Limb (tissue), 2 donors: ENCODE results near the gene ATP13A1.
"Not testable (repeated sequence)": the region's sequence is repeated elsewhere in the genome, so short reads cannot be mapped to it uniquely, and the experiment has no call there.

Source experiments
- DNase-seq, 2 donors: peaks; one replicate each; pipeline ENCODE4 v3.0.0-alpha.2; 2016; ENCODE audit errors: extremely low spot score in 2 of 2

The ATP13A1 gene

DNA sequence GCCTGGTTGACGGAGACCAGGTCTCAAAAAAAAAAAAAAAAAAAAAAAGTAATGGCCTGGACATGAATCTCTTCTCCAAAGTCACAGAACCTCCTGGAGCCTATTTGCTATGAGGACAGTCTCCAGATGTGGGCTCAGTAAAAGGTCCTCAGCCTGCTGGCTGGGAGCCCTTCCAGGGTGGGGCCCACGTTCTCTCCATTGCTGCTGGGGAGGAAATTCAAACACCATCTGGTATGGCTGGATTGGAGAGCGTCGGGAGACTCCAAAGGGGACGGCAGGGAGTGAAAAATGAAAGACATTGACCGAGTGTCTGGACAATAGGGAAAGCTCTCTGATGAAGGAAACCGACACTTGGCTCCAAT is 43.6 kb downstream of the ATP13A1 start:
- no peak for DNase-seq

DNA sequence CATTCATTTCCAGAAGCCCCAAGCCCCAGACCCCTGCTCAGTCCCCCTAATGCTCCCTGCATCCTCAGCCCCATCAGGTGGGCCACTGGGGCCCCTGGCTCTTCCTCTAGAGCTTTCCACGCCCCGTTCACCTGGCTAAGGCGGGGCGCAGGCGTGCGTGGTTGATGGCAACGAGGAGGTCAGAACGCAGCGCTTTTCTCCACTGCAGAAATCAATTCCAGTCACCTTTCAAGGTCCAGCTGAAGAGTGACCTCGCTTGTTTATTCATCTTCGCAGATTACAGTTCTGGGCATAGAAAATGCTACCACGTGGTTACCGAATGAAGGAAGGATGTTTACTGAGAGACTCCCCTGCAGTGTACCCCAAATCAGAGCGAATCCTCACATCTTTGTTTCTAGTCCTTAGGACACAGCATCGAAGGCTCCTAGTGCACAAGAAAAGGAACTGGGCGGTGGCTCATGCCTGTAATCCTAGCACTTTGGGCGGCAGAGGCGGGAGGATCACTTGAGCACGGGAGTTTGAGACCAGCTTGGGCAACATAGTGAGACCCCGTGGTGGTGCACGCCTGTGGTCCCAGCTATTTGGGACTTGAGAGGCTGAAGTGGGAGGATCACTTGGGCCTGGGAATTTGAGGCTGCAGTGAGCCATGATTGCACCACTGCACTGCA is 44.2 kb downstream of the ATP13A1 start:
- DNase-seq: no peak

DNA sequence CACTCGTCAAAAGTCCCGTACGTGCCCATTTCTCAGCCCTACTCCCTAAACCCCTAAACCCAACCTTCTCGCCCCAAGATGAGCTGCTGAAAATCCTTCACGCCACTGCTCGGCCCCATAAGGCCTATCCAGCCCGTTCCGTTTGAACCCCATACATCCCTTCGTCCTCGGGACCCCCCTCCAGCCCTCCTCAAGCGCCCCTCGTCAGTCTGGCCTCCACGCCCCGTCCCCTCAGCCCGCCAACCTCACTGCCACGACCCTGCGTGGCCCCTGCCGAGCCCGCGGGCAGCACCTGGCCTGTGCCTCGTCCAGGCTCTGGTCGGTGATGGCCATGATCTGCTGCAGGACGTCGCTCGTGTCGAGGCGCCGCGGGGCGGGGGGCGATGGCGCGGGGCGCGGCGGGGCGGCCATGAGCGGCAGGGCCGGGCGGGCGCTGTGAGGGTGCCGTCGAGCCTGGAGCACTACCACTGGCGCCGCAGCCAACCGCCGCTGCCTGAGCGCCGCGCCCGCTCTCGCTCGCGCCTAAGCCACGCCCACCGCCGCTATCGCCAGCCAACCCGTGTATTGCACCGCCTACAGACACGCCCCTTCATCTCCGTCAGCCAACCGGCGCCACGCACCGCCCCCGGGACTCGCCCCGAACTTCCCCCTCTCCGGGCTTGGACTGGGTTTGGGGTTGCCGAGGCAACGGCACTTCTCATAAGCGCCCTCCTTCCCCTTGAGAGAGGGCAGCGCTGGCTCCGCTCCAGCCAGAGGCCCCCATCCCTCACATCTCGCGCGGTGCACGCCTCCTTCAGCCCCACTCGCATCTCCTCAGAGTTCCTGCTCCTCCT is 45.0 kb downstream of the ATP13A1 start, which contains the start of gene PBX4:
Gene PBX4, minus strand, starts transcription at position 469 of the 833 bp plus-strand sequence. Its CDS starts 58 bp downstream, at position 411.
- DNase-seq: peak; percentile 97 to 98

DNA sequence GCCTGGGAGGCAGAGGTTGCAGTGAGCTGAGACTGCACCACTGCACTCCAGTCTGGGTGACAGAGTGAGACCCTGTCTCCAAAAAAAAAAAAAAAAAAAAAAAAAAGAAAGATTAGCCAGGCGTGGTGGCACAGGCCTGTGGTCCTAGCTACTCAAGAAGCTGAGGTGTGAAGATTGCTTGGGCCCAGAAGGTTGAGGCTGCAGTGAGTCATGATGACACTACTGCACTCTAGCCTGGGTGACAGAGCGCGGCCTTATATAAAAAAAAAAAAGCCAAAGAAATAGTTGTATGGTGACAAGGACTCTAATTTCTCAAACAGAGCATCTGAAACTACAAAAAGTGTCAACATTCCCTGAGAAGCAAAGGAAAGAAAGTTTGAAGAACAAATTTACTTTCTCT is 48.4 kb downstream of the ATP13A1 start:
- DNase-seq: no peak

DNA sequence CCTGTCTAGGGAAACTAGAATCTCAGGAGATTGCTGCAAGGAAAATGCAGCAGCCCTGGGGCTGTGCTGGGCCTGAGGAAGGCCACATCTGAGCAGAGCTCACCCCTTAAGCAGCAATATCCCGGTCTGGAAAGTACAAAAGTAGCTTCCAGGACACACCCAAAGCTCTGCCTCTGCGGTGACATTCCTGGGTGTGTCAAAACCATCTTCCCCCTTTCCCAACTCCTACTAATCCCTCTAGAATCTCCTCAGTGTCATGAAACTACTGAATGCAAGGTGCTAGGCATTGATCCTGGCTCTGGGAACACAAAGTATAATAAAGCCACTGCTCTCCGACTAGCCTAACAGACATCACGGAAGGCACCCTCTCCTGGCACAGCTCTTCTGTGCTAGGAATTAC is 50.0 kb downstream of the ATP13A1 start:
- DNase-seq: no peak

DNA sequence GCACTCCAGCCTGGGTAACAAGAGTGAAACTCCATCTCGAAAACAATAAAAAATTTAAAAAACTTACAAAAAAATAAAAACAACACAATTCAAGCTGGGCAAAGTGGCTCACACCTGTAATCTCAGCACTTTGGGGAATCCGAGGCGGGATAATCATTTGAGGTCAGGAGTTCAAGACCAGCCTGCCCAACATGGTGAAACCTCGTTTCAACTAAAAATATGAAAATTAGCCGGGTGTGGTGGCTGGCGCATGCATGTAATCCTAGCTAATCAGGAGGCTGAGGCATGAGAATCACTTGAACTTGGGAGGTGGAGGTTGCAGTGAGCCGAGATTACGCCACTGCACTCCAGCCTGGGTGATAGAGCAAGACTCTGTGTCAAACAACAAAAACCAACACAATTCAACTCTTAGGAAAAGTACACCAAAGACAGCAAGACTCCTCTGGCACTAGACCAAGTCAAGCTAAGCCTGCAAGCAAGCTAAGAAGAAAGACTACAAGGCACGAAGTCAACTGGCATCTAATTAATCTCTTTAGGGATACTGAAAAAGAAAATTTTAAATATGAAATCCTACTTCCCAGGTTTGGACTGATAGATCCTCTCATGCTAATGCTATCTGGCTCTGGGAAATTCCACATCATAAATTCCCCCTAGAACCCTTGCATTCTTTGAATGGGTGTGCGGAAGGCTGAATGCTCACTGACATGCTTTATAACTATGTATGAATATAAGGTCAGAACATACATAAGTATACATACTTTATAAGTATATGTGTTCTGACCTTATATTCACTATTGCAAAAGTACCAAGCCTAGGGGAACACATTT is 52.9 kb downstream of the ATP13A1 start:
- DNase-seq: no peak

DNA sequence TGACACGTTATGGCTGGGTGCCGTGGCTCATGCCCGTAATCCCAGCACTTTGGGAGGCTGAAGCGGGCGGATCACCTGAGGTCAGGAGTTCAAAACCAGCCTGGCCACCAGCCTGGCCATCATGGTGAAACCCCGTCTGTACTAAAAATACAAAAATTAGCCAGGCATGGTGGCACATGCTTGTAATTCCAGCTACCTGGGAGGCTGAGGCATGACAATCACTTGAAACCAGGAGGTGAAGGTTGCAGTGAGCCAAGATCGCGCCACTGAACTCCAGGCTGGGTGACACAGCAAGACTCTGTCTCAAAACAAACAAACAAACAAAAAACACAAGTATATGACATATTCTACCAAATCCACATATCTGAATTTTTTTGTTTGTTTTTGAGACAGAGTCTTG is 56.8 kb downstream of the ATP13A1 start:
- DNase-seq: not testable (repeated sequence)

DNA sequence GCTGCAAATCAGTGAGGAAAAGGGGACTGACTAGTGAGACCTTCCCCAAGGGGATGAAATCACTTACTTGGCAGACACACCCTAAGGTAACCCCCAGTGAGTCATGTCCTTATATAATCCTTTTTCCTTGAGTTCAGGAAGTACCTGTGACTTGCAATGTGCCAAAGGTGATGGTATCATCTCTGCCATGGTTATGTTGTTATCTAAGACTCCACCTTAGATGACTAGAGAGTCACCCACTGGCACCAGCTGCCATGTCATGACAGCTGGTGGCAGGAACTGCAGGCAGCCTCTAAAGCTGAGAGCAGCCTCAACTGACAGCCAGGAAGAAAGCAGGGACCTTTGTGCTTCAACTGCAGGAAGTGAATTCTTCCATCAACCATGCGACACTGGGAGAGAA is 57.5 kb downstream of the ATP13A1 start:
- DNase-seq: no peak

DNA sequence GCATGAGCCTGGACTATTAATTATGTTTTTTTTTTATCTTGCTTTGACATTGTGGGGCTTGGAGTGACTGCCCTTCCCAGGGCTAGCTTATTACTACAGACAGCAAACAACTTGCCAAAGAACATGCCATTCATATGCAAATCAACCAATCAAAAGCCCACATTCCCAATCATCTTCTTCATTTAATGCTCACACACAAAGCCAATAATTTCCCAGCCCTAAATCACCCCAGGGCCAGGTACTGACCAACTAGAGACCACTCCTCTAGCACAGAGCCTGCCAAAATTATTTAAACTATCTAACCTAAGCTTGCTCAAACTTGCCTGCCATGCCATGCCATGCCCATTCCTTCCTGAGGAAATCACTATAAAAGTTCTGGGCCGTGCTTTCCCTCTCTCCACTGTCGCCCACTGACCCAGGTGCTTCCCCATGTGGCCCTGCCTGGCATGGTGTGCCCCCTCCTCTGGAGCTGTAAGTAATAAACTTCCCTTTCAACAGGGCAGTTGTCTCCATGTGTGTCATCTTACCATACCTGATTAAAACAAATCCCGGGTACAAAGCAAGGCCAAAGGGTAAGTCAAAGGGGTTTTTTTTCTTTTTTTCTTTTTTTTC is 60.7 kb downstream of the ATP13A1 start:
- DNase-seq: no peak

DNA sequence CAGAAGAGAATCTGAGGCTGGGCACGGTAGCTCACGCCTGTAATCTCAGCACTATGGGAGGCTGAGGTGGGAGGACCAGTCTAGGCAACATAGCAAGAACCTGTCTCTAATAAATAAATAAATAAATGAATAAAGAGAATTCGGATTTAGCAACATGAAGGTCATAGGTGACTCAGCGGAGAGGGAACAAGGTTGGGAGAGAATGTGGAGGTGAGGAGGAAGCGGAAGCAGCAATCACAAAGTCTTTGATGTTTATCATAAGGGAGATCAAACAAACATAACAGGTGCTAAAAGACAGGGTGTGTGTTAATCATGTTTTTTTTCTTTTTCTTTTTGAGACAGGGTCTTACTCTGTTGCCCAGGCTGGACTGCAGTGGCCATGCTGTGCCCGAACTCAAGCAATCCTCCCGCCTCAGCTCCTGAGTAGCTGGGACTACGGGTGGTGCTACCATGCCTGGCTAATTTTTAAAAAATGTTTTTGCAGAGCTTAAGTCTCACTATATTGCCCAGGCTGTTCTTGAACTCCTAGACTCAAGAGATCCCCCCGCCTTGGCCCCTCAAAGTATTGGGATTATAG is 61.3 kb downstream of the ATP13A1 start:
- DNase-seq: no peak

DNA sequence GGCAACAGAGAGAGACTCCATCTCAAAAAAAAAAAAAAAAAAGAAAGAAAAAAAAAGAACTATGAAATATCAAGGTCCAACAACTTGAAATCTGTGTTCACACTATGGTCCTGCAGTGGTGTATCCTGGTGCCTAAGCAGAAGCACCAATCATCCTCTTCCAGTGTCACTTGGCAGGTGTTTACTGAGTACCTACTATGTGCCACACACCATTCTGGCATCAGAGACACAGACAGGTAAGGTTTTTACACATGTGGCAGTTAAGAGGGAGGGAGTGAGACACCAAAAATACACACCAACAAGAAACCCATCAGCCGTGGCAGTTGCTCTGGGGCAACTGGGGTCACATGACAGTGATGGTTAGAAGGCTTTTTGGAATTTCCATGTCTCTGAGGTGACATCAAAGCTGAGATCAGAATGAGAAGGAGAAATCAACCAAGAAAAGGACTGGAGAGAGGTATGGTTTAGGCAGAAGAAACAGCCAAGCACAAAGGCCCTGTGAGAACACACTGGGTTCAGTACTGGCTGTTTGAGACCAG is 62.6 kb downstream of the ATP13A1 start:
- DNase-seq: no peak

DNA sequence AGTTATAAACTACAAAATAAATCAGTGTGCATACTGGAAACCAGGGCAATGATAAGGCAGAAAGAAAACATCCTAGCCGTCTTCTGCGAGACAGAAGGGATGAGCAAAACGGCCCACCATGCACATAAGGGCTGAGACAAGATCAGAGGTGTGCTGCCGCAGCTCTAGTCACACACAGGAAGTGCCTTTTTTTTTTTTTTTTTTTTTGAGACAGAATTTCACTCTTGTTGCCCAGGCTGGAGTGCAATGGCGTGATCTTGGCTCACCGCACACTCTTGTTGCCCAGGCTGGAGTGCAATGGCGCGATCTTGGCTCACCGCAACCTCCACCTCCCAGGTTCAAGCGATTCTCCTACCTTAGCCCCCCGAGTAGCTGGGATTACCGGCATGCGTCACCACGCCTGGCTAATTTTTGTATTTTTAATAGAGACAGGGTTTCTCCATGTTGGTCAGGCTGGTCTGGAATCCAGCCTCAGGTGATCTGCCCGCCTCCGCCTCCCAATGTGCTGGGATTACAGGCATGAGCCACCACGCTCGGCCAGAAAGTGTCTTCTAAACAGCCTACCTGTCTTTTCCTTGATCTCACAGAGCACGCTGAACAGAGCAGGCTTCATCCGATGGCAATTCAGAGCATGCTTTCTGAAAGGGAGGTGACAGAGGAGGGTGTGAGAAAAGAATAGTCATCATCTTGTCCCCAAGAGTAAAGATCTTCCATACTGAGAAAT is 64.6 kb downstream of the ATP13A1 start:
- DNase-seq: not testable (repeated sequence)

DNA sequence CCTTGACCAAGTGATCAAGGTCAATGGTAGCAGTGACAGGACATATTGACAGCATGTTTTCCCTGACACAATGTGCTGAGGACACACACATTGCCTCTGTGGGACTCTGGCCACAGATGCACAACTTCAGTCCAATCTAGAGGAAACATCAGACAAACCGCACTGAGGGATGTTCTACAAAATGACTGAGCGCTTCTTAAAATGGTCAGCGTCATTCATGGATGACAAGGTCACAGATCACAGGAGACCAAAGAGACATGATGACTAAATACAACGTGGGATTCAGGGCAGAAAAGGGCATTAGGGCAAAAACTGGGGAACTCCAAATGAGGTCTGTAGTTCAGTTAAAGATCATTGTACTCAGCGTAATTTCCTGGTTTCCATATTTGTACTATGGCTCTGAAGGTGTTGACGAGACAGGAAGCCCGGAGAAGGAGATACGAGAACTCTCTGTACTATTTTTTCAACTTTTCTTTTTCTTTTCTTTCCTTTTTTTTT is 65.6 kb downstream of the ATP13A1 start:
- no peak for DNase-seq
